T-helper 2 cell treated with Interferon-gamma antibody and Interleukin-4, amounts not matched to agents 5 μg/mL and 100 μg/mL, for 36 hours (primary cell): Measurements from ENCODE around the gene UPF2.

ENCODE experiments used
- DNase-seq: peaks from one replicate; pipeline ENCODE4 v3.0.0; 2021; ENCODE audit warnings: low spot score
- H3K27ac Mint-ChIP-seq: one replicate; pipeline ENCODE4 v1.8.0; 2021; ENCODE audit warnings: mild to moderate bottlenecking, mixed read lengths
- H3K27me3 Mint-ChIP-seq: one replicate; pipeline ENCODE4 v1.8.0; 2021; ENCODE audit warnings: low read depth, mixed read lengths
- H3K36me3 Mint-ChIP-seq: one replicate; pipeline ENCODE4 v1.8.0; 2021; ENCODE audit warnings: low read depth, mixed read lengths
- H3K4me1 Mint-ChIP-seq: one replicate; pipeline ENCODE4 v1.8.0; 2021; ENCODE audit warnings: low read depth, mixed read lengths
- H3K4me3 Mint-ChIP-seq: one replicate; pipeline ENCODE4 v1.8.0; 2022; ENCODE audit warnings: mild to moderate bottlenecking, moderate library complexity, mixed read lengths
- H3K9me3 Mint-ChIP-seq: one replicate; pipeline ENCODE4 v1.8.0; 2021; ENCODE audit warnings: mixed read lengths

UPF2 gene

DNA sequence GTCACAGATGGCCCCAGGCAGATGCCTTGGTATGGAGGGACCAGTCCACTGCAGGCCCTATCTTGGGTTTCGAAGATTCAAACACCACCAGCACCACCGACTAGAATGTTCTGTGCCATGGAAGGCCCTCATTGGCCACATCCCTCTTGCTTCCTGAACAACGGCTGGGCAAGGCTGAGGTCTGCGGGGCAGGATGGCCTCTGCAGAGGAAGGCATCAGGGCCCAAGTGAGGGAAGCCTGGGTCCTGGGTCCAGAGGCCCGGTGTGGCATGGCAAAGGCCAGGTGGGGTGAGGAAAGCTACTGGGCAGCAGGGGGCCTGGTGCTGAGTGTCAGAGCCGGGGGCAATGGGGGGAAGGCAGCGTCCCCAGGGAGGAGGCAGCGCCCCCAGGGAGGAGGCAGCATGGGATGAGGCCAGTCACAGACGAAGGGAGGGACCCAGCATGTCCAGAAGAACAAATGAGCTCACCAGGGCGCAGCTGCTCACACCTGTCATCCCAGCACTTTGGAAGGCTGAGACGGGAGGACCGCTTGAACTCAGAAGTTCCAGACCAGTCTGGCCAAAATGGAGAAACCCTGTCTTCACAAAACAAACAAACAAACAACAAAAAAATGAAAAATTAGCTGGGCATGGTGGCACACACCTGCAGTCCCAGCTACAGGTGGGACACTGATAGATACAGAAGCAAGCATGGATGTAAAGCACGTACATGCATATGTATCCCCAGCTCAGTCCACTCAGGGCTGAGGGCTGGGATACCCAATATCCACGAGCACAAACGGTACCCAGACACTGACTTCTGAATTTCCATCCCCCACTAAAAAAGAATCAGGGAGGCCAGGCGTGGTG lies 155.0 kb downstream of the UPF2 start:
- no peaks in the 10 kb centered on the region for H3K36me3 Mint-ChIP-seq
- no peak overlapping the region for H3K27ac Mint-ChIP-seq
- H3K27me3 Mint-ChIP-seq = no peaks in the 10 kb centered on the region
- H3K4me3 Mint-ChIP-seq = no peak overlapping the region
- DNase-seq = no peak
- no peaks in the 10 kb centered on the region for H3K9me3 Mint-ChIP-seq
- peaks cover 6% of the 10 kb centered on the region for H3K4me1 Mint-ChIP-seq

DNA sequence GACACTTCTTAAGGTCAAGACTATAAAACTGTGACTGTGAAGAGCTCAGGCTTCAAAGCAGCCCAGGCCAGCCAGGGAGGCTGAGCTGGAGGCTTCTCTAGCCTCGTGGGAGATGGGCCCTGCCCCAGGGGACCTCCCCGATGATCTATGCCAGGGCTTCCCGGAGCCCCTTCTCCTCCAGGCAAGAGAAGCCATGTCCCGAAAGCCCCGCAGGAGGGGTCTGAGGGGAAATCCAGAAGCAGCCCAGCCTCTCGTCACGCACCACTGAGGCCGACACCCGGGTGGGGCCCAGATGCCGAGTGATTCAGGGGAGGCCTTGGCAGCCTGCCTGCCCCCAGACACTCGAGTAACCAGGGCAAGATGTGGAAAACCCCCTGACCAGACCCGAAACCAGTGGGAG lies 155.8 kb downstream of the UPF2 start:
- no peaks in the 10 kb centered on the region for H3K9me3 Mint-ChIP-seq
- no peak overlapping the region for H3K4me3 Mint-ChIP-seq
- H3K27ac Mint-ChIP-seq = no peak overlapping the region
- H3K4me1 Mint-ChIP-seq = peaks cover 13% of the 10 kb centered on the region
- no peaks in the 10 kb centered on the region for H3K27me3 Mint-ChIP-seq
- no peaks in the 10 kb centered on the region for H3K36me3 Mint-ChIP-seq
- DNase-seq = no peak

DNA sequence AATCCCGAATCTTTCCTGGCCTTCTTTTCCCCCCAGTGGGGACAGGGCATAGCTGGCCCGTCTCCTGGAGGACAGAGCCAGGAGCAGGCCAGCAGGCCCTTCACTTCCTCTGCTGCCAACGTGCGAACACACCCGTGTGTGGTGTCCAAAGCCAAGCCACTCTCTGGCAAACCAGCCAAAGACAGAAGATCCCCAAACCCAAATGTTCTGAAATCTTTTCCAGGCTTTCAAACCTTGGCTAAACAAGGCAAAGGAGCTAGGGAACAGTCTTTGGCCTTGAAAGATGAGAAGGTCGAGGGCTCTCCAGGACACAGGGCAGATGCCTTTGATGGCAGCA lies 156.5 kb downstream of the UPF2 start:
- Mint-ChIP-seq H3K4me1 (peaks cover 13% of the 10 kb centered on the region), H3K36me3 (no peaks in the 10 kb centered on the region), H3K9me3 (no peaks in the 10 kb centered on the region), H3K4me3 (no peak overlapping the region), H3K27ac (no peak overlapping the region), H3K27me3 (no peaks in the 10 kb centered on the region)
- no peak for DNase-seq

DNA sequence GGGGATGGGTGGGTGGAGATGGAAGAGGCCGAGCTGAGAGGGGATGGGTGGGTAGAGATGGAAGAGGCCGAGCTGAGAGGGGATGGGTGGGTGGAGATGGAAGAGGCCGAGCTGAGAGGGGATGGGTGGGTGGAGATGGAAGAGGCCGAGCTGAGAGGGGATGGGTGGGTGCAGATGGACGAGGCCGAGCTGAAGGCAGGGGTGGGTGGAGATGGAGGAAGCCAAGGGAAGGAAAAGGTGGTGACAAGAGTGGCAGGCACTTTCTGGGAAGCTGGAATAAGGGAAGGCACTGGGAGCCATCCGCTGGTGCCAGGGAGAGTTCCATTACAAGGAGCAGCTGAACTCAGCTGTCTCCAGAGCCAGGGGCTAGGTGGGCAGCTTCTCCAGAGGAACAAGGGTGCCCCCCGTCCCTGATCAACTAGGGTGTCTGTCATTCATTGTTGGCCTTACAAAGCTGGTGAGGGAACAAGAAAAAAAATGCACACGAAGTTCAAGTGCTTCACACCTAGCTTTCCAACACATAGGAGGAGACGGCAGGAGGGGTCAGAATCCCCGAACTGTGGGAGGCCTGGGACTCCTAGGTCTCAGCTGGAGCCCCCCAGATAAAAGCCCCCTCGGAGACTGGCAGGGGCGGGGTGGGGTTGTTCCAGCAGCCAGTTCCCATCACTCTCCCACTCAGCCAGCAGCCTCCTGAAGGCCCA lies 157.0 kb downstream of the UPF2 start:
- no peaks in the 10 kb centered on the region for H3K27me3 Mint-ChIP-seq
- no peaks in the 10 kb centered on the region for H3K36me3 Mint-ChIP-seq
- DNase-seq = no peak
- H3K9me3 Mint-ChIP-seq = no peaks in the 10 kb centered on the region
- peaks cover 13% of the 10 kb centered on the region for H3K4me1 Mint-ChIP-seq
- no peak overlapping the region for H3K4me3 Mint-ChIP-seq
- no peak overlapping the region for H3K27ac Mint-ChIP-seq

DNA sequence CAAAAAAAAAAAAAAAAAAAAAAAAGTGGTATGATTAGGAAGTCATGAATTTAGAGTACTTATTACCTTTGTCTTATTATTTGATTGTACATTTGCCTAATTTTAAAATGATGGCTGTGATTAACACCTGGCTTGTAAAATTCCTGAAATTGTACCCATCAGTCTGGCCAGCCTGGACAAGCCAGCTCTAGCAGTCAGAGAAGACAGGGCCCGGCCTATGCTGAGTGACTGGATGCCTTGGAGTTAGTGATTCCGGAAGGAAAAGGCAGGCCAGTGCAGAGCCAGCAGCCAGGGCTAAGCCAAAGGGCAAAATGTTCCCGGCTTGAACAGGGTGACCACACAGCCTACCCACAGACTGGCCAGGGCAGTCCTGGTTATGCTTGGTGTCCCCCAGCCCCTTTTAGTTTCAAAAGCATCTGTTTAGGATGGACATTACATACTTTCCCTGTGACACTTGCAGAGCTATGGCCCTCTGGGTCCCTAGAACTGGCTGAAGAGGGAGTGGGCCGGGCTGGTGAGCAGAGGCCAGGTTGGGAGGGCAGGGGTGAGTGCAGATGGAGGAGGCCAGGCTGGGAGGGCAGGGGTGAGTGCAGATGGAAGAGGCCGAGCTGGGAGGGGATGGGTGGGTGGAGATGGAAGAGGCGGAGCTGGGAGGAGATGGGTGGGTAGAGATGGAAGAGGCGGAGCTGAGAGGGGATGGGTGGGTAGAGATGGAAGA lies 157.7 kb downstream of the UPF2 start:
- Mint-ChIP-seq H3K27me3 (no peaks in the 10 kb centered on the region), H3K4me3 (no peak overlapping the region), H3K9me3 (no peaks in the 10 kb centered on the region), H3K4me1 (peaks cover 13% of the 10 kb centered on the region), H3K36me3 (no peaks in the 10 kb centered on the region), H3K27ac (no peak overlapping the region)
- DNase-seq = no peak

DNA sequence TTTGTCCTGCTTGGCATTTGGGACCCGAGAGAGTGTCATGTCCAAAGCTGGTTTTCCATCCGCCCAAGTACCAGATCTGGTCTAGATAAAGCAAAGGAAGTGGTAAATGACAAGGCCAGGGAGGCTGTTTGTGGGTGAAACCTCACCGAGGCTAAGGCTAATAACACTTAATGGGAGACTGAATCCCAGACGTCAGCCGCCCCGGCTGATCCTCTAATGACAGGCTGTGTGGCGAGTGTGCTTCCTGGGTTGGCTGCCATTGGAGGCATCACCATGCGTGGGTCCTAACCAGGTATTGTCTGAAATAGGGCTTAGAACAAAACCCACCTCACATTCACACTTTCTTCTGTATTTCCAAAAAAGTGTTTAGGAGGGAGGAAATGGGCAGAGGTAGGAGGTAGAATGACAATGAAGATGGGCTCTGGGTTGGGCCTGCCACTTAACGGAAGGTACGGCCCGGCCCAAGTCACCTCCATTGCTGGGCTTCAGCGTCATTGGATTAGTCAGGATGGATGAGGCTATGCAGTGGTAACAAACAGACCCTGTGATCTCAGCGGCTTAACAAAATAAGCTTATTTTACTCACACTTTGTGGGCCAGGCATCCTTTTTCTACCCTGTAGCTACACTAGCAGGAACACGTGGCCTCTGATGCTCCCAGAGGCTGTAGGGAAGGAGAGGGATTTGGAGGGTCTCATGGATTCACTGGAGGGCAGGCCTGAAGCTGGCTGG lies 159.8 kb downstream of the UPF2 start:
- no peak overlapping the region for H3K4me3 Mint-ChIP-seq
- no peaks in the 10 kb centered on the region for H3K27me3 Mint-ChIP-seq
- H3K27ac Mint-ChIP-seq = no peak overlapping the region
- no peaks in the 10 kb centered on the region for H3K9me3 Mint-ChIP-seq
- H3K4me1 Mint-ChIP-seq = peaks cover 13% of the 10 kb centered on the region
- DNase-seq = no peak
- H3K36me3 Mint-ChIP-seq = no peaks in the 10 kb centered on the region

DNA sequence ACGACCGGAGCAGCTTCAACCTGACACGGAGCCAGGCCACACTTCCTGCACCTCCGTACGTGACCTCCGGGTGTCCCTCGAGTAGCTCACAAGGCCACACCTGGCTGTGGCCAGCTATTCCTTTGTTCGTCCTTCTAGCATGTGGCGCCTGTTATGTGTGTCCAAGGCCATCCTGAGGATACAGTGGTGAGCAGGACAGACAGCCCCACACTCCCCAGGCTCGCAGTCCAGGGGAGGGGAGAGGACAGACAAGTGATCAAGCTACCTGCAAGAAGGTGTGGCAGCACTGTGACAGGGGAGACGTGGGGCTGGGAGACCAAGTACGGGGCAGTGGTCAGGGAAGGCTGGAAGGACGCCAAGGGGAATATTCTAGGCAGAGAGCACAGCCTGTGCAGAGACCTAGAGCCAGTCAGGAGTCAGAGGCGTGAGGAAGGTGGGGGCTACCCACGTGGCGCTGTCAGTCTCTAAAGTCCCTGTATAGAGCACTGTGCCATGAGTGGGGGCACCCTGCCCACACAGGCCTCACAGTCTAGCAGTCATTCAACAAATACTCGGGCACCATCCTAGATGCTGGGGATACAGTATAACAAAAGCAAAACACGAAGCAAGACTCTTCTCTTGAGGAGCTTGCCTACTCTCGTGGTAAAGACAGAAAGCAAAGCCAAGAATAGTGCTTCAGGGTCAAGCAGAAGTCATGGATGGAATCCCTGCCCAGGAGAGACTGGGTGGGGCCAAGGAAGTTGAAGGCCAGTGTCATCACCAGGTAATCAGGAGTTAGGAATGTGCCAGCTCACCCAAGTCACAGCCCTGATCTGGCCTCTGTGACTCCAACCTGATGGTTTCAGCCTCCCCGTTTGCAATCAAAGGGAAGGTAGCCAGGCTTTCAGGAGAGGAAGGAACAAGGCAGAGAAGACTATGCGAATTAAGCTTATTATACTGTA lies 160.9 kb downstream of the UPF2 start:
- no peak overlapping the region for H3K4me3 Mint-ChIP-seq
- no peak for DNase-seq
- H3K27ac Mint-ChIP-seq = no peak overlapping the region
- H3K36me3 Mint-ChIP-seq = no peaks in the 10 kb centered on the region
- peaks cover under 1% of the 10 kb centered on the region for H3K27me3 Mint-ChIP-seq
- H3K9me3 Mint-ChIP-seq = no peaks in the 10 kb centered on the region
- peaks cover 13% of the 10 kb centered on the region for H3K4me1 Mint-ChIP-seq

DNA sequence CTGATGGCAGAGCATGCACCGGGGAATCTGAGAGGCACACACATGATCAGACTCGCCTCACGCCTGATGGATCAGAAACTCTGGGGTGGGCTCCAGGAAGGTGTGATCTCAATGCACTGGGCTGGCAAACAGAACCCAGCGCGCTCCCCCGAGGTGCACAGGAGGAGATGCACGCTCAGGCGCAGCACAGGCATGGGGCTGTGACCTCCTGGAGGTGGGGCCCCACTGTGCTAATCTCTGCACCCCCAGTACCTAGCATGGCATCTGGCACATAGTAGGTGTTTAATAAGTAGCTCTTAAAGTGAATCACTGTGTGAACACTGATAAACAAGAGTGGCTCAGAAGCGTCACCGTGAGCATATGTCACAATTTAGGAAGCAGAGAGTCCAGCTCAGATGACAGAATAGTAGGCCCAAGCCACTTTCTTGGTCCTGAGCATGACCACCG lies 161.6 kb downstream of the UPF2 start:
- DNase-seq = no peak
- Mint-ChIP-seq H3K9me3 (no peaks in the 10 kb centered on the region), H3K36me3 (no peaks in the 10 kb centered on the region), H3K27me3 (peaks cover 6% of the 10 kb centered on the region), H3K4me1 (peaks cover 13% of the 10 kb centered on the region), H3K4me3 (no peak overlapping the region), H3K27ac (no peak overlapping the region)

DNA sequence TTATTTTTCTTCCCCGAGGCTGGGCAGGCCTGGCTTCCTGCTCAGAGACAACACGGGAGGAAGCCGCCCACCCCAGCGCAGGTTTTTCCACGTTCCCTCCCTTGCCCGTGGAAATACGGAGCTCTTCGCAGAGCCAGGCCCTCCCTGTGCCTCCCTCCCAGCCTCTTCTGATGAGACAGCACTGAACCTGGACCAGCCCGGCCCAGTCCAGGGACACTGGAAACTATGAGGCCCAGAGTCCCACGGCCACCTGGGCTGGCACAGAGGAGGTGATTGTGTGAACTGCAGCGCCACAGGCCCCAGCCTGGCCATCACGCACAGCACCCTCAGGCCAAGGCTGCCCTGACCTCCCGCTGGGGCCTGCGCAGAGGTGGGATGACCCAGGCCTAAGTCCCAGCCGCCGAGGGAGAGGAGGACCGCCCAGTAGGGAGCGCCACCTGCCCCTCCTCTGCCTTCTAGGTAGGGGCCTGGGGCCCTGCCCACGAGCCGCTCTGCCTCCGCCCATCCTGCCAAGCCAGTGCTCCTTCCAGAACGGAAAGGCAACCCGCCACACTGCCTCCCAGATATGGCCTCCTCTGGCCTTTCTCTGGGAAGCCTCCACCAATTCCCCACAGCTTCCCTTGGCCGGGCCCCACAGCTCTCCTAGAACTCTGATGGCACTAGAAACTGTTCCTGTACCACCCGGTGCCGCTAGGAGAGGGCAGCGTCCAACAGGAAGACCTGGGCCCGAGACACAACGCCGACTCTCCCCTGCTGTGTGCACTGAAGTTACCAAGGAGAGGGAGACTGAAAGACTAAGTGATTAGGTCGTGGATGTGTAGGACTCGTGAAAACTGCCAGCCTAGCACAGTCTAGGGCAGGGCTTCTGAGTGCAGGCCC lies 162.2 kb downstream of the UPF2 start:
- no peak for DNase-seq
- Mint-ChIP-seq H3K36me3 (no peaks in the 10 kb centered on the region), H3K4me3 (no peak overlapping the region), H3K27ac (no peak overlapping the region), H3K4me1 (peaks cover 13% of the 10 kb centered on the region), H3K27me3 (peaks cover 6% of the 10 kb centered on the region), H3K9me3 (no peaks in the 10 kb centered on the region)

DNA sequence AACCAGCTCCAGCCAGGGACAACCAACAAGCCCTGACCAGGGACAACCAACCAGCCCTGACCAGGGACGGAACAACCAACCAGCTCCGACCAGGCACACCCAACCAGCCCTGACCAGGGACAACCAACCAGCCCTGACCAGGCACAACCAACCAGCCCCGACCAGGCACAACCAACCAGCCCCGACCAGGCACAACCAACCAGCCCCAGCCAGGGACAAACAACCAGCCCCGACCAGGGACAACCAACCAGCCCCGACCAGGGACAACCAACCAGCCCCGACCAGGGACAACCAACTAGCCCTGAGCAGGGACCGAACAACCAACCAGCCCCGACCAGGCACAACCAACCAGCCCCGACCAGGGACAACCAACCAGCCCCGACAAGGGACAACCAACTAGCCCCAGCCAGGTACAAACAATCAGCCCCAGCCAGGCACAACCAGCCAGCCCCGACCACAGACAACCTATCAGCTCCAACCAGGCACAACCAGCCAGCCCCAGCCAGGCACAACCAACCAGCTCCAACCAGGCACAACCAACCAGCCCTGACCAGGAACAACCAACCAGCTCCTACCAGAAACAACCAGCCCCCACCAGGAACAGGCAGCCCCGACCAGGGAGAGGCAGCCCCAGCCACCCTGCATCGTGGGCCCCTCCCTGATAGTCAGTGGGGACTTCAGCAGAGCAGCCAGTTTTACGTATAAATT lies 163.1 kb downstream of the UPF2 start:
- Mint-ChIP-seq H3K4me1 (peaks cover 16% of the 10 kb centered on the region), H3K27ac (no peak overlapping the region), H3K27me3 (peaks cover 6% of the 10 kb centered on the region), H3K9me3 (no peaks in the 10 kb centered on the region), H3K4me3 (no peak overlapping the region), H3K36me3 (no peaks in the 10 kb centered on the region)
- no peak for DNase-seq

DNA sequence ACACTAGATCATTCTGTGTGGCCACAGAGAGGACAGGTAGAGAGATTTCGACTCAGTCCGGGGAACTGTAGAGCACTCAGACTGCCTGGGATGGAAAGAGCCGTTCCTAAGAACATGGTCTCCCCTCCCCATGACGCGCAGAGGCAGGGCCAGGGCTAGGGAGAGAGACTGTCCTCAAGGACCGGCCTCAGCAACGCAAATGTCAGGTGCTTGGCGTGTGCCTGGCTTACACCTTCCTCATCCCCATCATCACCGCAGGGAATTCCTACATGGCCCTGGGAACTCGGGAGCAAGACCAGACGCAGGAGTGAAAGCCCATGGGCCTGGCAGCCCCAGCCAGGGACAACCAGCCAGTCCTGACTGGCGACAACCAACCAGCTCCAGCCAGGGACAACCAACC lies 163.8 kb downstream of the UPF2 start:
- Mint-ChIP-seq H3K4me3 (no peak overlapping the region), H3K9me3 (no peaks in the 10 kb centered on the region), H3K27ac (no peak overlapping the region), H3K36me3 (no peaks in the 10 kb centered on the region), H3K4me1 (peaks cover 16% of the 10 kb centered on the region), H3K27me3 (peaks cover 6% of the 10 kb centered on the region)
- DNase-seq = no peak

DNA sequence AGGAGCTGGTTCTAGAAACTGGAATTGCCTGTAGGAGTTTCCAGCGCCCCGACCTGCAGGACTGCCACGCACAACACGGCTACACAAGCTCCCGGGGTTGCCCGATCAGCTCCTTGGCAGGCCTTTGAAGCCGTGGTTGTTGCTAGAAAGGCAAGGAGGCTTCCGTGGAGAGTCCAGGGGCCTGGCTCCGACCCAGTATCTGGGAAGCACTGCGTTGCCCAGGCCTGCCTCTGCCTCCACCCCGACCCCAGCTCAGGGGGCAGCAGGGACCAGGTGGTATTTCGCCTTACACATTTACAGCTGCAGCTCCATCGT lies 165.1 kb downstream of the UPF2 start:
- H3K9me3 Mint-ChIP-seq = no peaks in the 10 kb centered on the region
- no peak overlapping the region for H3K4me3 Mint-ChIP-seq
- no peaks in the 10 kb centered on the region for H3K36me3 Mint-ChIP-seq
- no peak overlapping the region for H3K27ac Mint-ChIP-seq
- H3K27me3 Mint-ChIP-seq = peaks cover 16% of the 10 kb centered on the region
- no peak for DNase-seq
- H3K4me1 Mint-ChIP-seq = peaks cover 9% of the 10 kb centered on the region
